ENCODE results near the gene MIGA2. TPM values are rescaled to one million over a fixed set of nuclear protein-coding genes. Genes with fewer than 3 reads are reported as not detected.
A peak's percentile ranks its signal among the peaks of the same experiment; 100 is the strongest.

Gene MIGA2
- polyA plus RNA-seq, 6 donors from 2014 or later = 2.7 to 12.8 (median 6.2) TPM

DNA sequence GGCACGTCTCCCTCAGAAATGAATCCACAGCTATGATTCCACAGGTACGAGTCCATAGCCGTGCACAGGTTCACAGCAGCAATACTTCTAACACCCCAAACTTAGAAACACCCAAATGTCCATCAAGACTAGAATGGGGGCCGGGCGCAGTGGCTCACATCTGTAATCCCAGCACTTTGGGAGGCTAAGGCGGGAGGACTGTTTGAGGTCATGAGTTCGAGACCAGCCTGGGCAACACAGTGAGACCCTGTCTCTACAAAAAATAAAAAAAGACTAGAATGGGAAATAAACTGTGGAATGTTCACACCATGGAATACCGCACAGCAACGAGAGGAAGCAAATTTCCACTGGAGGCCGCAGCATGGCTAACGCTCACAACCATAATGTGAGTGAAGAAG, 40.2 kb downstream of the MIGA2 start:
- H3K4me3 Mint-ChIP-seq = peak overlapping the region in 2 of 8 donors; percentile 18 to 51
- ATAC-seq (ENCODE audit: low read depth in 2 of 2) (no peak), DNase-seq (no peak)
- peaks cover 0 to 19% (median 10%) of the 10 kb centered on the region in 3 donors for H3K4me1 Mint-ChIP-seq
- H3K9me3 Mint-ChIP-seq = no peaks in the 10 kb centered on the region
- H3K27ac Mint-ChIP-seq = no peak overlapping the region
- H3K27me3 Mint-ChIP-seq = no peaks in the 10 kb centered on the region
- no peaks in the 10 kb centered on the region for H3K36me3 Mint-ChIP-seq

DNA sequence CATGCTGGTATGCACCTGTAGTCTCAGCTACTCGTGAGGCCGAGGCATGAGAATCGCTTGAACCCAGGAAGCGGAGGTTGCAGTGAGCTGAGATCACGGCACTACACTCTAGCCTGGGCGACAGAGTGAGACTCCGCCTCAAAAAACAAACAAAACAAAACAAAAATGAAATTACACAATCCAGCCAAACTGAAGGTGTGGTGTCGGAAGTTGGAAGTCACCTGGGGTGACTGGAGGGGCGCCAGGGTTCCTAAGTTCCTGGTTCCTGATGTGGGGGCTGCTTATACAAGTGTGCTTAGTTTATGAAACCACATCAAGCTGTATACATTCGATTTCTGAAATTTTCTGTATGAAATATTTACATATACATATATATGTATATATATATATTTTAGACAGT, 40.8 kb downstream of the MIGA2 start:
- Mint-ChIP-seq H3K36me3 (no peaks in the 10 kb centered on the region), H3K4me1 (peaks cover 0 to 21% (median 10%) of the 10 kb centered on the region in 3 donors), H3K27ac (no peak overlapping the region), H3K27me3 (no peaks in the 10 kb centered on the region), H3K4me3 (peak overlapping the region in 1 of 8 donors; percentile 44), H3K9me3 (no peaks in the 10 kb centered on the region)
- no peak for ATAC-seq (ENCODE audit: low read depth in 2 of 2)
- no peak for DNase-seq

DNA sequence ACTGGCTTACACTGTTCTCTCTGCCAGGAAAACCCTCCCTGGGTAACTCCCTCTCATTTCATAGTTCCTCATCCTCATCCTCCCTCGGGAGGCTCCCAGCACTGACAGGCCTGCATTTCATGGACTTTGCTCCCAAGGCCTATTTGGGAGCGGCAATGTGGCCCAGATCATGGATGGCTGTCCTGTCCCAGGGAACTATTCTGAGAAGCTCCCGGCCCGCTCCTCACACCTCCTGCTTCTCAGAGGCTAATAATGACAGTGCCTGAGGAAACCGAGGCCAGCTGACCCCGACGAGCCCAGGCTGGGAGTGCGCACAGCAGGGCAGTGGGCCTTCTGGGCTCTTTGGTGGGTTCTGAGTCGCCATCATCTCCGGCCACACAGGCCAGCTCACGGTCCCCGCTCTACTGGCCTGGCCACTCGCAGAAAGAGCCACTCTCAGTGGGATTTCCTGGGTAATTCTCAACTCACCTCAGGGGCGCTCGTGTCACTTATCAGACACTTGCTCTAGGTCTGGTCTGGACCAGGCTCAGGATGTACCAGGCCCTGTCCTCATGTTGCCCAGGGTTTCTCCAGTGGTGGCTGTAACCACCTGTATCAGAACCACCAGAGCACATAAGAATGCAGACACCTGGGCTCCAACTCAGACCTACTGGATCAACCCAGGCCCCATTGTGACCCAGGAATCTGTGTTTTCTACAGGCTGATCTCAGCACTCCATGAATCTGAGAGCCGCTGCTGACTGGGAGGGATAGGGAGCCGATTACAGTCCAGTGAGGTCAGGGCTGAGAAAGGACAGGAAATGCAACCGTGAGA, 42.5 kb downstream of the MIGA2 start:
- Mint-ChIP-seq H3K9me3 (no peaks in the 10 kb centered on the region), H3K27ac (peak overlapping the region in 2 of 6 donors; percentile 14 to 83), H3K36me3 (no peaks in the 10 kb centered on the region), H3K27me3 (no peaks in the 10 kb centered on the region), H3K4me1 (peaks cover 5 to 24% (median 18%) of the 10 kb centered on the region in 3 donors), H3K4me3 (peak overlapping the region; percentile 49 to 94 (median 91))
- ATAC-seq (ENCODE audit: low read depth in 2 of 2) (no peak), DNase-seq (no peak)

DNA sequence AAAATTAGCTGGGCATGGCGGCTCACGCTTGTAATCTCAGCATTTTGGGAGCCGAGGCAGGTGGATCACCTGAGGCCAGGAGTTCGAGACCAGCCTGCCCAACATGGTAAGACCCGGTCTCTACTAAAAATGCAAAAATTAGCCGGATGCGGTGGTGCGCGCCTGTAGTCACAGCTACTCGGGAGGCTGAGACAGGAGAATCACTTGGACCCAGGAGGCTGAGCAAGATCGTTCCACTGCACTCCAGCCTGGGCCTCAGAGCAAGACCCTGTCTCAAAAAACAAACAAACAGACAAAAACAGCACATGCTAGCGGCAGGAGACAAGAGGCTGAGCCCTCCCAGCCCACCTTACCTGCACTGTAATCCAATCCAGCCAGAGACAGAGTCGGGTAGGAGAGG, 43.4 kb downstream of the MIGA2 start:
- H3K27ac Mint-ChIP-seq = peak overlapping the region in 2 of 6 donors; percentile 85 to 89
- DNase-seq (no peak), ATAC-seq (ENCODE audit: low read depth in 2 of 2) (no peak)
- peaks cover 5 to 24% (median 18%) of the 10 kb centered on the region in 3 donors for H3K4me1 Mint-ChIP-seq
- H3K27me3 Mint-ChIP-seq = no peaks in the 10 kb centered on the region
- H3K9me3 Mint-ChIP-seq = no peaks in the 10 kb centered on the region
- H3K4me3 Mint-ChIP-seq = peak overlapping the region; percentile 90 to 97 (median 94)
- no peaks in the 10 kb centered on the region for H3K36me3 Mint-ChIP-seq

DNA sequence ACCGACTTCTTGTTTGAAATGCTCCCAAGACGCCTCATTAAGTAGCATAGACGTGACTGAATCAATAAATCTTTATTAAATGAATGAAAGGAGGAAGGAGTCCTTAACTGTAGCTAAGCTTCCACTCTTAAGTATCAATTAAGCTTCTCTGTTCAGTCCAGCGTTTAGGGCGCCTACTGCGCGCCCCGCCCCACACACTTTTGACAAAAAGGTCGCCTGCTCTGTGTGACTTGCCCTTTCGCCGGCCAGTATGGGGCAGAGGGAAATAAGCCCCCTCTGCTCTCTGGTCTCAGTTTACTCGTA, 43.8 kb downstream of the MIGA2 start:
- Mint-ChIP-seq H3K27me3 (no peaks in the 10 kb centered on the region), H3K9me3 (no peaks in the 10 kb centered on the region), H3K27ac (peak overlapping the region in 3 of 6 donors; percentile 66 to 89 (median 85)), H3K4me1 (peaks cover 5 to 24% (median 18%) of the 10 kb centered on the region in 3 donors), H3K4me3 (peak overlapping the region; percentile 90 to 97 (median 94)), H3K36me3 (no peaks in the 10 kb centered on the region)
- no peak for DNase-seq
- ATAC-seq (ENCODE audit: low read depth in 2 of 2) = no peak

DNA sequence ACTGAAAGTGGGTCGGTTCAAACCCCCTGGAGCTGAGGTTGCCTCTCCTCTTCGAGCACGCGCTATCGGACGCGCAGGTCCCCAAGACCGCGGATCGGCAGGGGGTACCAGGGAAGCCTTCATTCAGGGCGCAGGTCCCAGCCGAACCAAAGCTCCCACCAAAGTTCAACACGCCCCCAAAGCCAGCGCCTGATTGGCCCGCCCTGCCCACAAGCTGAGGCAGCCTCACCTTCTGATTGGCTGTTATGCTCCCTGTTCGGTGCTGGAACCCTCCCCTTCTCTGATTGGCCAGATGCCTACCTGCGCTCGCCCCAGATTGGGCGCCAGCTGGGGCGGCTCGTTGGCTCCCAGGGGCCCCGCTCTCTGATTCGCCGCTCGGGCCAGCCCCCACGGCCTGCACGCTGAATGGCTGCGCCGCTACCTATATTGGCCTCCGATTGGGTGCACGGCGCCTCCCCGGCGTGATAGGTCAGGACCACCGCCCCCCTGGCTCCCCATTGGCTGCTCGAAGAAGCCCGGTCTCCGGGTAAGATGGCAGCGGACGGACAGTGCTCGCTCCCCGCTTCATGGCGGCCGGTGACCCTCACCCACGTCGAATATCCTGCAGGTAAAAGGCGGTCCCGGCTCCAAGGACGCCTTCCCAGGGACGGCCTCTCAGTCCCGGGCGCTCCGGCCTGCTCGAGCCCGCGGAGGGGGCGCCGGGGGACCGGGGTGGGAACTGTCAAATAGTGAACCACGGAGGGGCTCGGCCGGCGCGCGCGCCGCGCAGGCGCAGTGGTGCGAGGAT, 44.4 kb downstream of the MIGA2 start, which contains the start of gene DOLPP1:
TSS of gene DOLPP1 (plus strand) at position 511 of the 787 bp plus-strand sequence. CDS start at position 532, 21 bp downstream.
- ATAC-seq (ENCODE audit: low read depth in 2 of 2) (peak; percentile 91), DNase-seq (peak; percentile 99)
- no peaks in the 10 kb centered on the region for H3K27me3 Mint-ChIP-seq
- H3K4me1 Mint-ChIP-seq = peaks cover 5 to 24% (median 18%) of the 10 kb centered on the region in 3 donors
- H3K4me3 Mint-ChIP-seq = peak within 1 kb of the TSS; percentile 90 to 97 (median 94)
- no peaks in the 10 kb centered on the region for H3K9me3 Mint-ChIP-seq
- no peaks in the 10 kb centered on the region for H3K36me3 Mint-ChIP-seq
- peak within 1 kb of the TSS; percentile 33 to 89 (median 84) for H3K27ac Mint-ChIP-seq

DNA sequence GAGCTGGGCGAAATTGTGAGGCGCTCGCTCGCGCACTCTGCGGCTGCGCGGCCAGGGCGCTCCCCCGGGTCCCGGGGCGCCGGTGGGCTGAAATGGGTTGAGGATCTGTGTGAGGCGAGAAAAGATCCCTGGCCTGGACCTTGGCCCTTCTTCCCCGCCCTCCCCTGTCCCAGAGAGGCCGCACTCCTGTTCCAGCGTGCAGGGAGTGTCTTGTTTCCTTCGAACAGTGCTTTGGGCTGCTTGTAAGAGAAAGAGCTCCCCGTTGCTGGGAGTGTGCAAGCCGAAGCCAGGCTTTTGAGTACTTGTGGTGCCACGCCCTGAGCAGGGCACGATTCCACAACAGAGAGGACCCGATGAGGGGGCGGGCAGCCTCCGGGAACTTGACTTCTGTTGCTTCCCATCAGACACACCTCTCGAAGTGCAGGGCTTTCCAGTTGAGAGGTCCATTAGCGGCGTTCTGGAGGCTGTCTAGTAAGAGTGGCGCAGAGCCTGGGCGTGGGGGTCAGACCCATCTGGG, 45.0 kb downstream of the MIGA2 start:
- peak overlapping the region in 4 of 6 donors; percentile 7 to 88 (median 84) for H3K27ac Mint-ChIP-seq
- H3K4me3 Mint-ChIP-seq = peak overlapping the region; percentile 90 to 97 (median 94)
- H3K27me3 Mint-ChIP-seq = no peaks in the 10 kb centered on the region
- no peak for ATAC-seq (ENCODE audit: low read depth in 2 of 2)
- no peaks in the 10 kb centered on the region for H3K36me3 Mint-ChIP-seq
- DNase-seq = no peak
- peaks cover 5 to 24% (median 18%) of the 10 kb centered on the region in 3 donors for H3K4me1 Mint-ChIP-seq
- no peaks in the 10 kb centered on the region for H3K9me3 Mint-ChIP-seq

DNA sequence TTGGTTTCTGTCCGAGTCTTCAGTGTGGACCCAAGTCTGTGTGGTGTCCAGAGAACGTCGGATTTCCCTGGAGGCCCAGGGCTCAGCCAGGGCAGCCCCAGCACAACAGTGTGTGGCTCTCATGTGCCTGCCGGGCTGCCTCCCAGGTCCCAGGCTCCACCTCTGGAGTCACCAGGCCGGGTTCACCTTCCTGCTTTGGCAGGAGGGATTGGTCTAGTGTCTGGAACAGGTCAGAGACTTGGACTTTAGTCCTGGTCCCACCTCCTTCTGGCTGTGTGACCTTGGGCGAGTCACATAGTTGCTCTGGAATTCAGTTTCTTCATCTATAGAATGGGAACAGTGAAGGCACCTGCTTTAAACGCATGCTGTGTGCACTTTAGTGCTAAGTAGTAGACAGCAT, 47.7 kb downstream of the MIGA2 start:
- Mint-ChIP-seq H3K36me3 (no peaks in the 10 kb centered on the region), H3K4me1 (peaks cover 5 to 24% (median 18%) of the 10 kb centered on the region in 3 donors), H3K4me3 (peak overlapping the region in 3 of 8 donors; percentile 15 to 30 (median 27)), H3K9me3 (no peaks in the 10 kb centered on the region), H3K27me3 (no peaks in the 10 kb centered on the region), H3K27ac (no peak overlapping the region)
- ATAC-seq (ENCODE audit: low read depth in 2 of 2) (no peak), DNase-seq (no peak)

DNA sequence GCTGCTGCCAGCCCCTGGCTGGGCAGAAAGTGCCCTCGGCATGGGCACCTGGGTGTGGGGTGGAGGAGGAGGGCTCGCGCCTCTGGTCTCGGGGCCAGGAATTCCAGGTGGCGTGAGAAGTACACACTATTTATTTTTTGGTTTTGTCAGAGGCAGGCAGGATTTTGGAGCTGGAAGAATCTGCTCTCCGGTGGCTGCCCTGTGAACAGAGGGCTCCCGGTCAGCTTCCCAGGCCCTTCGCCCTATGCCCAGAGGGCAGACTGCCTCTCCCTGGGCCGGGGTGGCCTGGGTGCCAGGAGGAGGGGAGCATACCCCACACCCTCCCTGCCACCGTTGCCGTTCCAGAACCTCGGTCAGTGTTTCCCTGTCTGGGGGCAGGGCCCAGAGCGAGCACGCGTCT, 52.8 kb downstream of the MIGA2 start:
- ATAC-seq (ENCODE audit: low read depth in 2 of 2) (no peak), DNase-seq (no peak)
- H3K4me1 Mint-ChIP-seq = no peaks in the 10 kb centered on the region
- no peaks in the 10 kb centered on the region for H3K9me3 Mint-ChIP-seq
- H3K4me3 Mint-ChIP-seq = no peak overlapping the region
- H3K36me3 Mint-ChIP-seq = peaks cover 0 to 10% of the 10 kb centered on the region in 2 donors
- no peak overlapping the region for H3K27ac Mint-ChIP-seq
- no peaks in the 10 kb centered on the region for H3K27me3 Mint-ChIP-seq

DNA sequence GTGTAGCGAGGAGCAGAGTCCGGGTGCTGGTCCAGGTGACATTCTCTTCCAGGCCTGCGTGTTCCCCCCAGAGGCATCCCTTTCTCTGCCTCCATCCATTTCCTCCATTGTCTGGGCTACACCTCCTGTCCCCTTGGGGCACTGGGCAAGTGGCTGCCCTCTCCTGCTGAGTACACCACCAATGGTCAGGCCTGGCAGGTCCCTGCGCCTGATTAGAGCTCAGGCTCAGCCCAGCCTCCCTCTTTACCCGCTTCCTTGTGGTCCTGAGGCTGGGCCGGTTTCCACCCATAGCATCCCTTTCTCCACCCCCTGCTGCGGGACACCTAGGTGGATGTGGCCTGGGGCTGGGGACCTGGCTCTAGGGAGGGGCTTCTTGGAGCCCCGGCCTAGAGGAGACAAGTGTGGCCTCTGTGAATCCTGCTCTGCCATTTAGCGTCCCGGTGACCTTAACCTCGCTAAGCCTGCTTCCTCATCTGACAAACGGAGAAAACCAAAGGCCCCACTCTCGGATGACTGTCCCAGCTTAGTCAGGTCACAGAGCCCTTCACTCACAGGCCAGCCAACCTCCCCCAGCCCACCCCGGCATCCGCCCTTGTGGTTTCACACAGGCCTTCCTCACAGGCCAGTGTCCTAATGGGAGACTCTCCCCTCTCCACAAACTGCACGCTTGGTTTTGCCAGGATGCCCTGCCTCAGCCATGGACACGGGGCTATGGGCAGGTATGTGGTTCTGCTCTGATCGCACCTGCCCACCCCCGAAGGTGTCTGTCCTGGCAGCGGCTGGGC, 57.4 kb downstream of the MIGA2 start:
- no peaks in the 10 kb centered on the region for H3K4me1 Mint-ChIP-seq
- H3K9me3 Mint-ChIP-seq = no peaks in the 10 kb centered on the region
- H3K27me3 Mint-ChIP-seq = no peaks in the 10 kb centered on the region
- H3K4me3 Mint-ChIP-seq = peak overlapping the region in 1 of 8 donors; percentile 73
- DNase-seq = no peak
- peaks cover 0 to 10% of the 10 kb centered on the region in 2 donors for H3K36me3 Mint-ChIP-seq
- no peak for ATAC-seq (ENCODE audit: low read depth in 2 of 2)
- H3K27ac Mint-ChIP-seq = peak overlapping the region in 1 of 6 donors; percentile 1

DNA sequence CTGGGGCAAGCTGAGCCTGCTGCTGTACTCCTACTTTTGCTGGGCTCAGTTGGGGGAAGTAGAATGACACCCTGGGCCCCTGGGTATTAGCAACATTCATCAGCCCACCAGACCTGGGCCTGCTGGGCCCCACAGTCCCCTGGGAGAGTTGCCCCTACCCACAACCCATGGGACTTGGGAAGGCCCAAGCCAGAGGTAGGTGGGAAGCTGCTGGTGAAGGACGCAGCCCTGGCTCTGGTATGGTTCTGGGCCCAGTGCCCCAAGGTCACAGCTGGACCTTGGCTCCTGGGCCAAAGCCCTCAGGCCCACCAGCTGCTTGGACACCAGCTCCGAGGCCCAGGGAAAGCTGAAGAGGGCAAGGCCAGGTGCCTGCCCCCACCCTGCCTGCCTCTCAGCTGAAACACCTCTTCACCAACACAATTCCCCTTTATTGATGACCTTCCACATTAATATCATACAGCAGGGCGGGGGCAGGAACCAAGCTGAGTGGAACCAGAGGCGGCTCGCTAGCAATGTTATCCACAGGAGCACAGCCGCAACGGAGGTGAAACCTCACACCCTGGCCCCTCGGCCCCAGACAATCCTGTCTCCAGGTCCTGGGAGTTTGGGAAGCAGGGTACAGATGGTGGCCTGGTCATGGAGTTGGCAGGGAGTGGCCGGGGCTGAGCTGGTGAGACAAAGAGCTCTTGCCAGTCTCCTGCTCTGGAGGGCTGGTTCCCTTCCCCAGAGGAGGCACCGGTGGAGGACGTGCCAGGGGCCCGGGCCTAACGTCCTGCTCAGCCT, 58.2 kb downstream of the MIGA2 start:
- peaks cover 0 to 9% of the 10 kb centered on the region in 2 donors for H3K36me3 Mint-ChIP-seq
- no peaks in the 10 kb centered on the region for H3K4me1 Mint-ChIP-seq
- DNase-seq (no peak), ATAC-seq (ENCODE audit: low read depth in 2 of 2) (no peak)
- H3K4me3 Mint-ChIP-seq = no peak overlapping the region
- peak overlapping the region in 1 of 6 donors; percentile 49 for H3K27ac Mint-ChIP-seq
- H3K9me3 Mint-ChIP-seq = no peaks in the 10 kb centered on the region
- H3K27me3 Mint-ChIP-seq = no peaks in the 10 kb centered on the region

DNA sequence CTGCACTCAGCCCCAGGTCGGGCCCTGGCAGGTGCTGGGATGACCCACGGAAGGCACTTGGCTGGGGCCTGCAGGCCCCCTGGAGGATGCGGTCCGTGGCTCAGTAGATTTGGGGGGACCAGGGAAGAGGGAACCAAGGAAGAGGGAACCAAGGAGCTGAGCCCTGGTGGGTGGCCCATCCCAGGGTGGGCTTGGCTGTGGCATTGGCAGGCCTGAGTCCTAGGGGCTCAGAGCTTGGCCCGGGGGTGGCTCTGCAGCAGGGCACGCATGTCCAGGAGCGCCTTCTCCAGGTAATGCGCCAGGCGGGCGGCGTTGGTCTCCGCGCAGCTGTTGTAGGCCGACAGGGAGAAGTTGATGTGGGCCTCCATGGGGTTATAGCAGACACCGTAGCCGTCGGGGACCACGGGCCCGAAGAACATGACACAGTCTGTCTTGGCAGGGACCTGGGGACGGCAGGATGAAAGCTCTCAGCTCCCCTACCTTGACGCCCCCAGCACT, 58.8 kb downstream of the MIGA2 start:
- no peak for ATAC-seq (ENCODE audit: low read depth in 2 of 2)
- no peaks in the 10 kb centered on the region for H3K4me1 Mint-ChIP-seq
- peaks cover 0 to 3% of the 10 kb centered on the region in 2 donors for H3K36me3 Mint-ChIP-seq
- H3K4me3 Mint-ChIP-seq = no peak overlapping the region
- H3K27ac Mint-ChIP-seq = no peak overlapping the region
- no peaks in the 10 kb centered on the region for H3K9me3 Mint-ChIP-seq
- H3K27me3 Mint-ChIP-seq = no peaks in the 10 kb centered on the region
- DNase-seq = no peak
